GM19193 (cell line): ENCODE data around the gene RBM4B.

ENCODE experiments used
- POLR2A ChIP-seq: IDR thresholded peaks from 4 replicates; pipeline ENCODE4 v1.6.1; 2011; ENCODE audit not compliant: insufficient read depth, insufficient read length; ENCODE audit errors: extremely low read depth

RBM4B gene

DNA sequence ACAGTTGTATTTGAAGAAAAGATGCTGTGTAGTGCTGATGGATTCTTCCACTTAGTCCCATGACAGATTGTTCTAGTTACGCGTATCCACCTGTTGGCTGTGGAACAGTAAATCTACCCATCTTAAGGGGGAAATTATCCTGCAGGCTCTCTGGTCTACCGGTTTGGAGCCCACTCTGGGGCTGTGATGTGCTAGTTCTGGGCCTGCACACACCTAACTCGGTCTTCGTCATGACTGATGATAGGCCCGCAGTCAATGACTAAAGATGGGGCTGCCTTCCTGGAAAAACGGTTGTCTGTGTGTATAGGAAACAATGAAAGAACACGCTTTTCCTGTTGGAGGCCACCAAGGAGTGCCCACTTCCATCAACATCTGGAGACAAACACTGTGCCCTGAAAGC is 6.2 kb upstream of the RBM4B start:
- TF ChIP-seq POLR2A = no peak

DNA sequence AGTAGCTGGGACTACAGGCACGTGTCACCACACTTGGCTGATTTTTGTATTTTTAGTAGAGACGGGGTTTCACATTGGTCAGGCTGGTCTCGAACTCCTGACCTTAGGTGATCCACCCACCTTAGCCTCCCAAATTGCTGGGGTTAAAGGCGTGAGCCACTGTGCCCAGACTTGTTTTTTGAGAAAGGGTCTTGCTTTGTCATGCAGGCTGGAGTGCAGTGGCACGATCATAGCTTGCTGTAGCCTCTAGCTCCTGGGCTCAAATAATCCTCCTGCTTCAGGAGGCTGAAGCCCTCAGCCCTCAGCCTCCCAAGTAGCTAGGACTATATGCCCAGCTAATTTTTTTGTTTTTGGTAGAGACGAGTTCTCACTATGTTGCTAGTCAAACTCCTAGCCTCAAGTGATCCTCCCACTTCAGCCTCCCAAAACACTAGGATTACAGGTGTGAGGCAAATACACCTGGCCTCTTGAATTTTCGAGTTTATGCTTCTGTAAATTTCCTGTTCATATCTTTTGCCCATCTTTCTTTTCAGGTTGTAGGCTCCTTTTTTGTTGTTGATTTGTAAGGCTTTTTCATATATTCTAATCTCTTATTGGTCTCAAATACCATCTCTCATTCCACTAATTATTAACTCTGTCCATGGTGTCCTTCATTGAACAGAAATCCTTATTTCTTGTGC is 3.4 kb upstream of the RBM4B start:
- TF ChIP-seq POLR2A = no peak

GRCh38 chr11:66676931-66677598 is 622 bp downstream of the RBM4B start:
- no peak for TF ChIP-seq POLR2A

DNA sequence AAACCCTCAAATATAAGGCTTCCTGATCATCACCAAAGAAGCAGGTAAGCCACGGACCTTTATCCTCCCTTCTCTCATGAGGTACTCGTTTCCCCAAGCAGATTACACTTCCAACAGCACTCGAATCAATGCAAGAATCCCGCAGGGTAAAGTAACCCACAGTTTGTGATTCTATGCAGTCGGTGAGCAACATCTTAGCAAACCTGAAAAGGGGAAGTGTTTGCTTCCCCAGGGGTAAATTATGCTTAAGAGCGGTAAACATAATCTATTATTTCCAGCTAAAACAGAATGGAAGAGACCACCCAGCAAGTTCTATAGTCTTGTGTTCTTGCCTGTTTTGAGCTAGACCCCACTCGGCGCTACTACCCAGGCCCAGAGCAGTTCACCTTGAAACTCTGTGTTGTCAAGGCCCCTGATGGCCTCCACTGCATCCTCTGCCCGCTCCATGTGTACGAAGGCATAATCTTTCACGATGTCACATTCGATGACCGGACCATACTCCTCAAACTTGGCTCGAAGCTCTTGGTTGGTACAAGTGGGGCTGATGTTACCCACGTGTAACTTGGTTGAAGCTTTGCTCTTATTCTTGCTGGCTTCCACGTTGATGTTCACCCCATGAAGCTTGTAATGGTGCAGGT is 1.3 kb downstream of the RBM4B start:
- no peak for TF ChIP-seq POLR2A

- no peak for TF ChIP-seq POLR2A
These were observed 2.6 kb downstream of the RBM4B start for GRCh38 chr11:66674964-66675602.

DNA sequence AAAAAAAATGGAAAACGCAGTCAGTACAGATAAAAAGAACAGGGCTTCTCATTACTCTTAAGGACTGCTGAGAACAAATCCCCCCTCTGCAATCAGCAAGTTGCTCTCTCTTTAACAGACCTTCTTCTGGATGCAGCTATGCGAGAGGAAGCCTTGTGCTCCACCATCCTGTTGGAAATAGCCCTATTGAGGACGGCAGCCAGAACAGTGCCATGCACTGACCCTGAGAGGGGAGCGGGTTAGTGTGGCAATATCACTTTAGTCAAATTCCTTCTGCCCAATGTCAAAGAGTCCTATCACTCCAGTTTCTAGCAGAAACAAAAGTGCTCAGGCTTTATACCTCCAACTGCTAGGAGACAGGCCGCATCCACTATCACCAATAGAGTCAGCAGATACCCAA is 6.9 kb downstream of the RBM4B start:
- no peak for TF ChIP-seq POLR2A

- TF ChIP-seq POLR2A = no peak
These were observed 12.3 kb downstream of the RBM4B start for GRCh38 chr11:66665369-66665768.

DNA sequence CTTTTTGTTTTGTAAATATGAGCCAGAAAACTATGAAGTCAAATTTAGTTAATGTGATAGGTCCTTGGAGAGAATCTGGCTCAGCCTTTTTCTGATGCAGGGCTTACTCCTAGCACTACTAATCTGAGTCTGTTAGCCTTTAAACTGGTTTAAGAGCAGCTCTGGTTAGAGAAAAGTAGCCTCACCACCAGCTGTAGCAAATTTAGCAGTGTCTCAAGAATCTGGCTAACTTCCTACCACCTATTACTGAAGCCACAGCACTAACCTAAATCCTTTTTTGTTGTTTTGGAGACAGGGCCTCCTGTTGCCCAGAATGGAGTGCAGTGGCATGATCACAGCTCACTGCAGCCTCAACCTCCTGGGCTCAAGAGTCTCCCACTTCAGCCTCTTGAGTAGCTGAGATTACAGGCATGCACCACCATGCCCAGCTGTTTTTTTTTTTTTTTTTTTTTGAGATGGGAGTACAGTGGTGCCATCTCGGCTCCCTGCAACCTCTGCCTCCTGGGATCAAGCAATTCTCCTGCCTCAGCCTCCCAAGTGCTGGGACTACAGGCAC is 13.9 kb downstream of the RBM4B start:
- TF ChIP-seq POLR2A = no peak

DNA sequence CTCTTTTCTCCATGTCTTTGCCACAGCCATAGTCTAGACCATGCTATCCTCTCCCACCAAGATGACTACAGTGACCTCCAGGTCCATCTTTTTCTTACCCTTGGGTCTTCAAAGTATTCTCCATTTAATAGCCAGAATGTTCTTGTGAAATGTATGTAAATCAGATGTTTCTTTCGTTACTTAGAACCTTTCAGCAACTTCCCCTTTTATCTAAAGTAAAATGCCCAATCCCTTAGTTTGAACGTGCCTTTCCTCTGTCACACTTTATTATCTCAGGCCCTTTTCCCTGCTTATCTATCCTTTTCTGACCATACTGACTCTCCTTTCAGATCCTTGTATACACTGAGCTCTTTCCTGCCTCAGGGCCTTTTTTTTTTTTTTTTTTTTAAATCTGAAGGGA is 17.9 kb downstream of the RBM4B start:
- TF ChIP-seq POLR2A = no peak

- no peak for TF ChIP-seq POLR2A
These were observed 24.6 kb downstream of the RBM4B start for GRCh38 chr11:66653123-66653522.

GRCh38 chr11:66652651-66653050 is 25.0 kb downstream of the RBM4B start:
- no peak for TF ChIP-seq POLR2A

GRCh38 chr11:66651016-66651415 is 26.7 kb downstream of the RBM4B start:
- no peak for TF ChIP-seq POLR2A

DNA sequence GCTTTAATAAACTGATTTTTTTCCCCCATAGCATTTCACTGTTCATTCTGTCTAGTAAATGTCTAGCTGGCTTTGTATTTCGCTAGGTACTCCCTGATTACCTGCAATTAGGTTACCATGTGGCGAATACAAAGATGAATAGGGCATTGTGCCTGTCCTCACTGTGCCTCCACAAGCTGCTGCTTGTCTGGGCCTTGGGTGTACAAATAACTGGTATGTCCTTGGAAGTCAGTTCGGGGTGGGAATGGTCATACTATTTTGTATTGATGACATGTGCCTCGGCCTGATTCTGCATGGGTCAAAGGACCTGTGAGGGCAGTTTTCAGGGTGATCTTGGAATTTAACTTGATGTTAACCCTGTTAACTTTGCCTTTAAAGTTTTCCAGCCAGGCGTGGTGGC is 27.8 kb downstream of the RBM4B start:
- no peak for TF ChIP-seq POLR2A

- no peak for TF ChIP-seq POLR2A
These were observed 30.9 kb downstream of the RBM4B start for GRCh38 chr11:66646828-66647227.

GRCh38 chr11:66643745-66644437 is 33.8 kb downstream of the RBM4B start:
- TF ChIP-seq POLR2A = no peak
